ENCODE data around the gene TRIM25. TPM values are rescaled to one million over a fixed set of nuclear protein-coding genes. Genes with fewer than 3 reads are reported as not detected.
"Not testable (repeated sequence)": the region's sequence is repeated elsewhere in the genome, so short reads cannot be mapped to it uniquely, and the experiment has no call there.

TRIM25 gene
- total RNA-seq, 2 donors from 2014 or later = 7.5 to 17.6 TPM

DNA sequence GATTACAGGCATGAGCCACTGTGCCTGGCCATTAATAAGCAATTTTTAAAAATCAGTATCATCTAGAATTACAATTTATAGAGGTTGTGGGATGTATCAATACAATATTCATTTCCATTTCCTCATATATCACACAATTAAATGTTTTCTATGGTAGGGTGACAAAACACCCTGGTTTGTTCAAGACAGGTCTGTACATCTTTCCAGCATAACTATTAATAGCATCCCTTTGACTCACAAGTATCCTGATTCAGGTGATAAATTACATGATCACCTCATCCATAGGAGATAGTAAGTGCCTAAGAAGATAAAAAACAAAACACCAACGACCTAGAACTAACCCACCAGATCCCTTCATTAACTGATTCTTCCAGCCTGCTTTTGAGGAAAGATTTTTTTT lies 33.9 kb upstream of the TRIM25 start:
- no peaks in the 10 kb centered on the region for H3K9me3 ChIP-seq
- peaks cover 54% of the 10 kb centered on the region for H3K36me3 ChIP-seq

DNA sequence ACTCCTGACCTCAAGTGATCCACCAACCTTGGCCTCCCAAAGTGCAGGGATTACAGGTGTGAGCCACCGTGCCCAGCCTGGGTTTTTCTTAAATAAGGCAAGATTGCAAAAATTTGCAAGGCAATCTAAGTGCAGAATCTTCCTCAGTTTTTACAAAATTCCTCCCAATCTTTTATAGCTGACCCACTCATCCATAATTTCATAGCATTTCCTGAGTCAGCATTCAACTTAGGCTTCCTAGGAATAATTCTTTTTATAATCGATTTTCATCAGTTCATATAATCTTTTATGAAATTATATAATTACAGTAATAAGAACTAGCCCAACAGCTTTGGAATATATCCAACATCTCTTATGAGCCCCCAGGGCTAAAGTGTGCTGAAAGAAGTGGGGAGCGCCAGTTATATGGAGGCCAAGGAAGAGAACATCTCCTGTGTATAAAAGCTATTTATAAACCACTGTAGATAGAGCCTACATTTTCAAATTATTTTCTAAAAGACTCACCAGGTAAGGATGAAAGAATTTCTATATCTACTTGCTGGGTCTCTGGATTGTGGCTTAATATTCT lies 32.2 kb upstream of the TRIM25 start:
- Histone ChIP-seq H3K27ac (no peak overlapping the region), H3K36me3 (peaks cover 67% of the 10 kb centered on the region), H3K4me1 (no peaks in the 10 kb centered on the region), H3K4me3 (no peak overlapping the region), H3K27me3 (no peaks in the 10 kb centered on the region), H3K9me3 (no peaks in the 10 kb centered on the region)
- TF ChIP-seq, protein P1, sequence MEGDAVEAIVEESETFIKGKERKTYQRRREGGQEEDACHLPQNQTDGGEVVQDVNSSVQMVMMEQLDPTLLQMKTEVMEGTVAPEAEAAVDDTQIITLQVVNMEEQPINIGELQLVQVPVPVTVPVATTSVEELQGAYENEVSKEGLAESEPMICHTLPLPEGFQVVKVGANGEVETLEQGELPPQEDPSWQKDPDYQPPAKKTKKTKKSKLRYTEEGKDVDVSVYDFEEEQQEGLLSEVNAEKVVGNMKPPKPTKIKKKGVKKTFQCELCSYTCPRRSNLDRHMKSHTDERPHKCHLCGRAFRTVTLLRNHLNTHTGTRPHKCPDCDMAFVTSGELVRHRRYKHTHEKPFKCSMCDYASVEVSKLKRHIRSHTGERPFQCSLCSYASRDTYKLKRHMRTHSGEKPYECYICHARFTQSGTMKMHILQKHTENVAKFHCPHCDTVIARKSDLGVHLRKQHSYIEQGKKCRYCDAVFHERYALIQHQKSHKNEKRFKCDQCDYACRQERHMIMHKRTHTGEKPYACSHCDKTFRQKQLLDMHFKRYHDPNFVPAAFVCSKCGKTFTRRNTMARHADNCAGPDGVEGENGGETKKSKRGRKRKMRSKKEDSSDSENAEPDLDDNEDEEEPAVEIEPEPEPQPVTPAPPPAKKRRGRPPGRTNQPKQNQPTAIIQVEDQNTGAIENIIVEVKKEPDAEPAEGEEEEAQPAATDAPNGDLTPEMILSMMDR (IDR thresholded peaks at IDR 0.05) = no peak
- DNase-seq (ENCODE audit: low spot score) = no peak

More for the DNA sequence above, 33.9 kb upstream of the TRIM25 start:
- Histone ChIP-seq H3K27me3 (no peaks in the 10 kb centered on the region), H3K4me1 (no peaks in the 10 kb centered on the region), H3K4me3 (no peak overlapping the region), H3K27ac (no peak overlapping the region)
- DNase-seq (ENCODE audit: low spot score) = no peak
- TF ChIP-seq, protein P1 (IDR thresholded peaks at IDR 0.05) = no peak

DNA sequence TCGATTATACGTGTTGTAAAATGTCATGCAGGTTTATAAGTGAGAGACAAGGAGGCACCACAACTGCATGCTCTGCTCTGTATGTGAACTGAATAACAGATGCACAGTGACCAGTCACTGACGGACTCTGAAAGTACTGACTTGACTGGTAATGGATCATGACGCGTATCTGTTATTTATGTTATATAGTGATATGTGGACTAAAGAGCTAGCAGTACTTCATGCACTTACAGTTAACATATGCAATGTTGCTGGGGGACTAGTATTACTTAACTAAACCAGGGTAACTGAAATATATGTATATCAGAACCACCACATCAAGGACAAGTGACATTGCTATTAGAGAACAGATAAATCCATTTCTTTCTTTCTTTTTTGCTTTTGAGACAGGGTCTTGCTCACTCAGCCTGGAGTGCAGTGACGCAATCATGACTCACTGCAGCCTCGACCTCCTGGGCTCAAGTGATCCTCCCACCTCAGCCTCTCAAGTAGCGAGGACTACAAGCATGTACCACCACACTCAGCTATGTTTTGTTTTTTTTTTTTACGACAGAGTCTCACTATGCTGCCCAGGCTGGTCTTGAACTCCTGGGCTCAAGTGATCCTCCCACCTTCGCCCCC lies 29.8 kb upstream of the TRIM25 start:
- H3K4me3 ChIP-seq = no peak overlapping the region
- no peaks in the 10 kb centered on the region for H3K9me3 ChIP-seq
- TF ChIP-seq, protein P1 (IDR thresholded peaks at IDR 0.05) = no peak
- no peaks in the 10 kb centered on the region for H3K4me1 ChIP-seq
- H3K27ac ChIP-seq = no peak overlapping the region
- peaks cover 66% of the 10 kb centered on the region for H3K36me3 ChIP-seq
- H3K27me3 ChIP-seq = no peaks in the 10 kb centered on the region
- DNase-seq (ENCODE audit: low spot score) = no peak

DNA sequence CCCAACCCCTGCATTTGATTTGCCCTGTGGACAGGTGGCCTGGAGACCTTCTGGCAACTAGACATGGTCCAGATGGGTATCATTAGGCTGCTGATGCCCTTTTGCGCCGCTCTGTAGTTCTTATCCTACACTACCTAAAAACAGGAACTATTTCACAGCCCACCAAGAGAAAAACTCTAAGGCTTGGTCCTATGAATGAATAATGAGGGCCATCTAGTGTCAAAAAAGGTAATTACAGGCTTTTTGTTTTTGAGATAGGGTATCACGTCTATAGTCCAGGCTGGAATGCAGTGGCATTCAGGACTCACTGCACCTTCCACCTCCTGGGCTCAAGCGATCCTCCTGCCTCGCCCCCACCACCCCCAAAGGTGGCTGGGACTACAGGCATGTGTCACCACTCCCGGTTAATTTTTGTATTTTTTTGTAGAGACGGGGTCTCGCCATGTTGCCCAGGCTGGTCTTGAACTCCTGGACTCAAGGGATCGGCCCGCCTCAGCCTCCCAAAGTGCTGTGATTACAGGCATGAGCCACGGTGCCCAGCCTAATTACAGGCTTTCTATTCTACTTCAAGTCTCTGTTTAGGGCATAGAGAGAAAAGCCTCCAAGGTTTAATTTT lies 26.1 kb upstream of the TRIM25 start:
- no peak for DNase-seq (ENCODE audit: low spot score)
- no peaks in the 10 kb centered on the region for H3K4me1 ChIP-seq

DNA sequence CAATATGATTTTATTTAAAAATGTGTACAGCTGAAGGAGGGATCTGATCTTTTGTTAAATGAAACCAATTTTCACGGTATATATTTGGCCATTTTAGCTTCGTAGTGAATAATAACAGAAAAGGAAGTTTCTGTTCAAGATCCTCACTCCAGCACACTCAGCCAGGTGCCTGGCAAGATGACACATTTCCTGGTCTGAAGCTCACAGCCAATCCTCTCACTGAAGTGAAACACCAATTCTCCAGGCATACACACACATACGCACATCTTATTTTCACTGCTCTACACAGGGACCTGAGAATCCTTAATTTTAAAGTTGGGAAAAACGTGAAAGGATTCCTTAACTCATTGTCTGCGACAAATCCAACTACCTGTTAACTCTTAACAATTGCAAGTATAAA lies 24.4 kb upstream of the TRIM25 start:
- not testable (repeated sequence) for H3K27me3 ChIP-seq; H3K4me1 ChIP-seq; H3K9me3 ChIP-seq; H3K27ac ChIP-seq; H3K4me3 ChIP-seq; DNase-seq (ENCODE audit: low spot score)
- peaks cover 70% of the 10 kb centered on the region for H3K36me3 ChIP-seq

More for the DNA sequence above, 26.1 kb upstream of the TRIM25 start:
- H3K36me3 ChIP-seq = peaks cover 79% of the 10 kb centered on the region
- H3K4me3 ChIP-seq = no peak overlapping the region
- H3K27ac ChIP-seq = no peak overlapping the region
- TF ChIP-seq, protein P1 (IDR thresholded peaks at IDR 0.05) = peak; percentile 52 to 79
- no peaks in the 10 kb centered on the region for H3K9me3 ChIP-seq
- H3K27me3 ChIP-seq = no peaks in the 10 kb centered on the region

DNA sequence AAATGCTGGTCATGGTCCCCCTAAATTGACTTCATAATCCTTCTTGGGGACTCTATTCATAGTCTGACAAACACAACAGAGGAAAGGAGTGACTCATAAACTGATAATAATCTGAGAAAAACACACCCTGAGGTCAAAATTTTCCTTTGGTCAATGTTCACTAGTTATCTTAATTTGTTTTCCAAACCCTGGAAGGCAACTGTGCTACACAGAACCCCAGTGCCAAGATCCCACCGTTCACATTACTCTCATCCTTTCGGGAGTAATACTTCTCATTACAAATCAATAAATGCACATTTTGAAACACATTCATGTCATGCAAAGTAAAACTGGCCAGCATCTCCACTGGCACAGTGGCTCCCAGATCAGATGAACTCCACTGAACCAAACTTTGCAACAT lies 23.8 kb upstream of the TRIM25 start:
- no peak for DNase-seq (ENCODE audit: low spot score)
- H3K4me3 ChIP-seq = no peak overlapping the region
- H3K9me3 ChIP-seq = no peaks in the 10 kb centered on the region
- H3K27me3 ChIP-seq = no peaks in the 10 kb centered on the region
- no peaks in the 10 kb centered on the region for H3K4me1 ChIP-seq
- TF ChIP-seq, protein P1 (IDR thresholded peaks at IDR 0.05) = no peak
- H3K36me3 ChIP-seq = peaks cover 65% of the 10 kb centered on the region
- H3K27ac ChIP-seq = peak overlapping the region in 1 of 2 donors; percentile 36

Measured in right atrium auricular region (tissue), 2 donors.